ENCODE results near the gene SPANXD. TPM values are rescaled to one million over a fixed set of nuclear protein-coding genes. Genes with fewer than 3 reads are reported as not detected.
"Not testable (repeated sequence)": the region's sequence is repeated elsewhere in the genome, so short reads cannot be mapped to it uniquely, and the experiment has no call there.

Gene SPANXD, protein sequence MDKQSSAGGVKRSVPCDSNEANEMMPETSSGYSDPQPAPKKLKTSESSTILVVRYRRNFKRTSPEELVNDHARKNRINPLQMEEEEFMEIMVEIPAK
- not detected for polyA plus RNA-seq (2012; ENCODE audit: low read depth, missing spikeins)

DNA sequence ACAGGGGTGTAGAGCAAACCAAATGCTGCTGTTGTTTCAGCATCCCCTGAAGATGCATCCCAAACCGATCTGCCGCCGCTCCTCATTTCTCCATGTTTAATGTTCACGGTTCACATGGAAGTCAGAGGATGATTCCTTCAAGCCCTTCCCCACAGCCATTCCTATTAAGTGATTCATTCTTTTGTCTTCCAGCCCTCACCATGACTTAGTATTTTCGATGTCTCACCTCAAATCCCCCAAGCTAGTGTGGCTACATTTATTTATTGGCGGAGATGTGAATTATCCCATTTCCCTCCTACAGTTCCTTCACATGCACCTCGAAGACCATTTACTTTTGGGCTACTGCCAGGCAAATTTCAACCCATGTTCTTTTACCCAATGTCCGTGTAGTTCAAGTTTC lies at the start of gene SPANXD:
SPANXD (minus strand) TSS at position 101 of the 400 bp plus-strand sequence. CDS start 334 bp downstream, outside the sequence.
- DNase-seq (ENCODE audit: insufficient read length, low spot score); FAIRE-seq: not testable (repeated sequence)

DNA sequence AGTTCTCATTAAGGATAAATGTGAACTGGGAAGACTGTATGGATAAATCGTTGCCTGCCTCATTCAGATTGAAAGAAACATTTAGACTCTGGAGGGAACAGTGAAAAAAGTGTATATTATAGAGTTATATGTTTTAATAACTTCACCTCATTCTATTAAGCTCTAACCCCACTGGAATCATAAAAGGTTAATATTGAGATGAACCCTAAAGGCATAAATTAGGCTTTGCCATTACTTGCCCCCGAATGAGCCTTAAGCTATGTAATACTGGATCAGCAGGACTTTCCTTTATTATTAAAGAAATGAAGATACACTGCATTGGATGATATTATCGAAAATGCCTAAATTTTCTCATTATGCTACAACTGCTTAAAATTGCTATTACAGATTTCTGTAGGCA lies 44.1 kb upstream of the SPANXD start:
- FAIRE-seq: no peak
- TF ChIP-seq TAF1 (IDR thresholded peaks at IDR 0.05; ENCODE audit: low read depth, low read length) (no peak), SPI1 (IDR thresholded peaks at IDR 0.05; ENCODE audit: low read depth, low read length) (no peak), POLR2A (IDR thresholded peaks at IDR 0.05; ENCODE audit: low read depth, low read length) (no peak)
- DNase-seq (ENCODE audit: insufficient read length, low spot score): no peak

DNA sequence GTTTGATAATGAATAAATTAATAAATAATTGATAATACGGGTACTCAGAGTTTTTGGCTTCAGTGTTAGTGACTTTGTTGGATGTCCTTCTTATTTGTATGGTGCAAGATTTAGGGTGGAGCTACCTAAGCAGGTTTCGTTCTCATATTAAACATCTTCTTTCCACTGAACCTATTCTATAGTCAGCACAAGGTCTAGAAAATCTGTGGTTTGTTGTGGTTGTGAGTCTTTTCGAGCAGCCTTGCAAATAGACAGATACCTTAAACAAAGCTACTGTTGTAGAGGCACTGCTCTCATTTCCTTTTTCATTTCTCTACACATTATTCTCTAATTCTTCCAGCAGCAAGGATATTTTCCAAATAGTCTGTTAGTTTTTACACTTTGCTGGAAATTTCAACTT lies 38.1 kb upstream of the SPANXD start:
- FAIRE-seq (no peak), DNase-seq (ENCODE audit: insufficient read length, low spot score) (no peak)
- no peak for TF ChIP-seq POLR2AphosphoS5 (IDR thresholded peaks at IDR 0.05; ENCODE audit: low read depth, low read length)
- no peak for TF ChIP-seq SPI1 (IDR thresholded peaks at IDR 0.05; ENCODE audit: low read depth, low read length)
- TF ChIP-seq TAF1 (IDR thresholded peaks at IDR 0.05; ENCODE audit: low read depth, low read length): no peak
- TF ChIP-seq POU2F2 (IDR thresholded peaks at IDR 0.05; ENCODE audit: low read depth, low read length): no peak
- no peak for TF ChIP-seq POLR2A (IDR thresholded peaks at IDR 0.05; ENCODE audit: low read depth, low read length)
- no peak for TF ChIP-seq PAX5 (IDR thresholded peaks at IDR 0.05; ENCODE audit: insufficient read depth, low read length, severe bottlenecking)

DNA sequence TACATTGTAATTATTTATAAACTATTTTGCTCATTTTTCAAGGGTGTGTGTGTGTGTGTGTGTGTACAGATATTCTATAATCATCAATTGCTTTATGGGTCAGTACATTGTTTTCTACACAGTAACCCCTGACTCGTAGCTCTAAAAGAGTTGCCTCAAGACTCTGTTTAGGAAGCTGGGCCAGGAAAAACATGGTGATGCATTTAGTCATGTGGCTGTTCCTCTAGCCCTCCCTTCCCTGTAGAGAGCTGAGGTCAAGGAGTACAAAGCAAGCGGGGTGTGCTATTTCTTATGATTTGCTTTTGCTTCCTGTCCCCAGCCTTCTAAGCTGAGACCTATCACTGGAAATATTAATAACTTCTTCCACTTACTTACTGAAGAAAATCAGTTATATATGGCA lies 34.8 kb upstream of the SPANXD start:
- TF ChIP-seq POLR2AphosphoS5 (IDR thresholded peaks at IDR 0.05; ENCODE audit: low read depth, low read length) (no peak), SPI1 (IDR thresholded peaks at IDR 0.05; ENCODE audit: low read depth, low read length) (no peak), POU2F2 (IDR thresholded peaks at IDR 0.05; ENCODE audit: low read depth, low read length) (no peak), PAX5 (IDR thresholded peaks at IDR 0.05; ENCODE audit: insufficient read depth, low read length, severe bottlenecking) (no peak), TAF1 (IDR thresholded peaks at IDR 0.05; ENCODE audit: low read depth, low read length) (no peak), POLR2A (IDR thresholded peaks at IDR 0.05; ENCODE audit: low read depth, low read length) (no peak)
- FAIRE-seq (no peak), DNase-seq (ENCODE audit: insufficient read length, low spot score) (no peak)

DNA sequence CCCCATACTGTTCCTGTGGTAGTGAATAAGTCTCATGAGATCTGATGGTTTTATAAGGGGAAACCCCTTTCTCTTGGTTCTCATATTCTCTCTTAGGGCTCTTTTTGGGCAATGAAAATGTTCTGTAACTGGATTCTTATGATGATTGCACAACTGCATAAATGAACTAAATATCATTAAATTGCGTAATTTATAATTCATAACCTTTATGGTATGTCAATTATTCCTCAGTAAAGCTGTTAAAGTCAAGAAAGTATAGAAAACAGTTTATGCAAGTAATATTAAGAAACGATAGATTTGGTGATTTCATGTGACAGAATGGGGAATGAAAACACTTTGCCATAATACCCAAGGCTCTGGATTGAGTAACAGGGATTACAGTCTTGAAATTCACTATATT lies 33.5 kb upstream of the SPANXD start:
- DNase-seq (ENCODE audit: insufficient read length, low spot score) (no peak), FAIRE-seq (no peak)

DNA sequence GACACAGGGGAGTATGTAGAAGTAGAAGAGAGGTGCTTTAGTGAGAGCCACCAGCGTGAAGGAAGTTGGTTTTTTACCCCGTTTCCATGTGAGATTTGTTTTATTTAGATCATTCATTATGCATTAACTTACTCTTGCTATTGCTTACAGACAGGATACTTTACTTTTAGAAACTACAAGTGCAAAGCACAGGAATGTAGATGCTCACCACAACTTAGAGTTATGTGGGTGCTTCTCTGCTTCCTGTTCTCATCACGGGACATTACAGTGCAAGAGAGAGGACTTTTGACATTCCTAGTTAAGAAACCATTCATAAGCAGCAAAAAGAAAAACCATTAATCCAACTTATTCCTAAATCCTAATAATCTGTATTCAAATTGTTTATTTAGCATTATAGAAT lies 25.6 kb upstream of the SPANXD start:
- TF ChIP-seq TAF1 (IDR thresholded peaks at IDR 0.05; ENCODE audit: low read depth, low read length) (no peak), PAX5 (IDR thresholded peaks at IDR 0.05; ENCODE audit: insufficient read depth, low read length, severe bottlenecking) (no peak), POLR2AphosphoS5 (IDR thresholded peaks at IDR 0.05; ENCODE audit: low read depth, low read length) (no peak), POU2F2 (IDR thresholded peaks at IDR 0.05; ENCODE audit: low read depth, low read length) (no peak), SPI1 (IDR thresholded peaks at IDR 0.05; ENCODE audit: low read depth, low read length) (no peak), POLR2A (IDR thresholded peaks at IDR 0.05; ENCODE audit: low read depth, low read length) (no peak)
- no peak for FAIRE-seq
- DNase-seq (ENCODE audit: insufficient read length, low spot score): no peak

More for the DNA sequence above, 33.5 kb upstream of the SPANXD start:
- no peak for TF ChIP-seq POLR2AphosphoS5 (IDR thresholded peaks at IDR 0.05; ENCODE audit: low read depth, low read length)

DNA sequence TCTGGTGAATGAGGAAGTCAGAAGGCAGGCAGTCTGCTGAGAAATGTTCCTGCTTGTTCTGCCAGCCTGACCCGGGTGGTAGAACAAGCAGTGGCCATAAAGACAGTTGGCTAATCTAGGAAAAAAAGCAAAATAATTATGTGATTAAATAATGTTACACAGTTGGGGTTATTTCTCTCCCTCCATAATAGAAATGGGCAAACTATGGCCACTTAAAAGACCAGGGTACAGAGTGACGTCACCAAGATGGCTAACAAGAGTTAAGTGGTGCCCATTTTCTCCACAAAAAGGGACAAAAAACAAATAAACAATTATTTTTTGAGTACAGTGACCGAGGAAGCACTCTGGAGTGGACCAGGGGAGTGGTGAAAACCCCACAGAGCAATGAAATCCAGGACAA lies 16.1 kb upstream of the SPANXD start:
- no peak for DNase-seq (ENCODE audit: insufficient read length, low spot score)
- no peak for FAIRE-seq
- TF ChIP-seq TAF1 (IDR thresholded peaks at IDR 0.05; ENCODE audit: low read depth, low read length) (no peak), SPI1 (IDR thresholded peaks at IDR 0.05; ENCODE audit: low read depth, low read length) (no peak), POLR2A (IDR thresholded peaks at IDR 0.05; ENCODE audit: low read depth, low read length) (no peak), POU2F2 (IDR thresholded peaks at IDR 0.05; ENCODE audit: low read depth, low read length) (no peak), PAX5 (IDR thresholded peaks at IDR 0.05; ENCODE audit: insufficient read depth, low read length, severe bottlenecking) (no peak), POLR2AphosphoS5 (IDR thresholded peaks at IDR 0.05; ENCODE audit: low read depth, low read length) (no peak)

DNA sequence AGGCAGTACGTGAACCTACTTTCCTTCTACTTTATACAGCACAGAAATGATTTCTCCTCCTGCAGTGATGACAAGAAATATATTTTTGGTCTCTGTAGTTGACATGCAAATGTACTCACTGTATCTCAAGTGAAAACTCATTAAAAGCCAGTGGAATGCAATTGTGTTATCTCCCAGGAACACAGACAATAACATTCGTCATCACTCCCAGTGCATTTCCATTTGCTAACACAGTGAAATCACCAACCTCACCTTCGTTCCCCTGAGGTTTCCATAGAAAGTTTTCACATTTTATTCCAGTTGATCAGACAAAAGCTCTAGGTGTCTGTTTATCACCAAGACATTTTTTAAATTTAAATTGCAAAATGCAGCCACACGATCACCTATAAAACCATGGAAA lies 2.5 kb upstream of the SPANXD start:
- no peak for TF ChIP-seq PAX5 (IDR thresholded peaks at IDR 0.05; ENCODE audit: insufficient read depth, low read length, severe bottlenecking)
- TF ChIP-seq POLR2AphosphoS5 (IDR thresholded peaks at IDR 0.05; ENCODE audit: low read depth, low read length): no peak
- no peak for TF ChIP-seq TAF1 (IDR thresholded peaks at IDR 0.05; ENCODE audit: low read depth, low read length)
- no peak for TF ChIP-seq SPI1 (IDR thresholded peaks at IDR 0.05; ENCODE audit: low read depth, low read length)
- no peak for TF ChIP-seq POU2F2 (IDR thresholded peaks at IDR 0.05; ENCODE audit: low read depth, low read length)
- TF ChIP-seq POLR2A (IDR thresholded peaks at IDR 0.05; ENCODE audit: low read depth, low read length): no peak
- DNase-seq (ENCODE audit: insufficient read length, low spot score) (no peak), FAIRE-seq (no peak)

DNA sequence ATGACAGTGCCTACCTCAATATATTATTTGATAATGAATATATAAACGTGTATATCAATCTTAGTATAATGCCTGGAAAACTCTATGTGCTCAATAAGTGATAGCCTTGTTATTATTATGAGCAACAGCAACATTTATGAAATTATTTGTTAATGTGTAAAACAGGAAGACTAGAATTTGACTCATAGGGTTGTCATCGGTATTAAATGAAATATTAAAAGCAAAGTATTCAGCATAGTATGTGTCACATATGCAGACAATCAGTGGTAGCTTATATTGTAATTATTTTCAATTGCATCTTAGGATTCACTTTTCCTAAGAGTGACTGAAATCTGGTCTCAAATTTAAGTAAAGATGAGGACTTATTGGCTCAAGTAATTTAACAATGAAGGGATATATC lies 24.6 kb downstream of the SPANXD start:
- no peak for DNase-seq (ENCODE audit: insufficient read length, low spot score)

DNA sequence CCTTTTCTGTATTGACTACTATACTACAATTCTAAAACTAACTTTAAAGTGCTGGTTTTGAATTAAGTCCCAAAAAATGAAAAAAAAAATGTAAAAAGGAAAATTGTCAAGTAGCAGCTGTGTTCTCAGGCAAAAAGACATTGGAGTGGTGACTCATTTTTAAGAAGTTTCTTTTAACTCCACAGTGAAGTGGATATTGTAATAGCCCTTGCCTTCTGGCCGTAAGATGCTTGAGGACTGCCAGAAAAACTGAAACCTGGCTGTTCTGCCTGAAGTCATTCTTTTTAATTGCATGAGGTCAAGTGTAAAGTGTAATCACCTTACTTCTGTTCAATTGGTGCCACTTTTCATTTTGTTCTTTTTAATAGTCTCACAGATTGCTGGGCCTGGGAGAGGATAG lies 28.9 kb downstream of the SPANXD start:
- DNase-seq (ENCODE audit: insufficient read length, low spot score) (no peak), FAIRE-seq (no peak)
- TF ChIP-seq POU2F2 (IDR thresholded peaks at IDR 0.05; ENCODE audit: low read depth, low read length) (no peak), SPI1 (IDR thresholded peaks at IDR 0.05; ENCODE audit: low read depth, low read length) (no peak), PAX5 (IDR thresholded peaks at IDR 0.05; ENCODE audit: insufficient read depth, low read length, severe bottlenecking) (no peak), TAF1 (IDR thresholded peaks at IDR 0.05; ENCODE audit: low read depth, low read length) (no peak), POLR2A (IDR thresholded peaks at IDR 0.05; ENCODE audit: low read depth, low read length) (no peak), POLR2AphosphoS5 (IDR thresholded peaks at IDR 0.05; ENCODE audit: low read depth, low read length) (no peak)

More for the DNA sequence above, 24.6 kb downstream of the SPANXD start:
- FAIRE-seq: no peak
- TF ChIP-seq POLR2AphosphoS5 (IDR thresholded peaks at IDR 0.05; ENCODE audit: low read depth, low read length): no peak

DNA sequence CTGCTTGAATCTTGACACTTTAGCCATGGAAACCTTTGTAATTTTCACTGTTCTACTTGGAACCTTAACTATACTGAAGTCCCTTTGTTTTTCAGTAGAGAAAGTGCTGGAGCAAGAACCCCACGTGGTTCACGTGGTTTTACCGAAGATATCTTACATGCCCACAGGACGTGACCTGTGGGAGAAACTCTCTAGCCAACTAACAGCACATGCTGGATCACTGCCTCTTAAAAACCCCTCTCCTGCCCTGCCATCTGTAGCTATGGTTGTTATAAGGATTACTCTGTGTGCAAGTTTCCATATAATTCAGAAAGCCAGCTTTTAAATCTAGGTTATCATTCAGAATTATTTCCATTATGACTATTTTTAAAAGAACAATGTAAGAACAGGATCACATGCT lies 30.2 kb downstream of the SPANXD start:
- DNase-seq (ENCODE audit: insufficient read length, low spot score) (no peak), FAIRE-seq (no peak)
- TF ChIP-seq TAF1 (IDR thresholded peaks at IDR 0.05; ENCODE audit: low read depth, low read length): no peak
- TF ChIP-seq SPI1 (IDR thresholded peaks at IDR 0.05; ENCODE audit: low read depth, low read length): no peak
- TF ChIP-seq PAX5 (IDR thresholded peaks at IDR 0.05; ENCODE audit: insufficient read depth, low read length, severe bottlenecking): no peak
- no peak for TF ChIP-seq POLR2A (IDR thresholded peaks at IDR 0.05; ENCODE audit: low read depth, low read length)
- TF ChIP-seq POLR2AphosphoS5 (IDR thresholded peaks at IDR 0.05; ENCODE audit: low read depth, low read length): no peak
- no peak for TF ChIP-seq POU2F2 (IDR thresholded peaks at IDR 0.05; ENCODE audit: low read depth, low read length)
